Naive B cell (primary cell): ENCODE measurements around the gene TSTD2. TPM values are rescaled to one million over a fixed set of nuclear protein-coding genes. Genes with fewer than 3 reads are reported as not detected.

Experiments used
- ATAC-seq, 2 donors: fragments of 150-1000 bp; cut with Tn5 transposase; 2 replicates each; pipeline ENCODE4 v1.10.0; 2021; ENCODE audit warnings: low read depth in 2 of 2, mild to moderate bottlenecking in 2 of 2, moderate library complexity in 2 of 2
- DNase-seq: peaks from one replicate; pipeline ENCODE4 v3.0.0; 2022
- H3K27ac Mint-ChIP-seq, 6 donors: one replicate each; pipeline ENCODE4 v1.8.0; 2020 to 2022; ENCODE audit warnings: mild to moderate bottlenecking in 6 of 6, mixed read lengths in 6 of 6, moderate library complexity in 5 of 6, inconsistent platforms in 2 of 6
- H3K27me3 Mint-ChIP-seq, 3 donors: one replicate each; pipeline ENCODE4 v1.8.0; 2021 to 2022; ENCODE audit warnings: mixed read lengths in 3 of 3, mild to moderate bottlenecking in 1 of 3
- H3K36me3 Mint-ChIP-seq, 2 donors: one replicate each; pipeline ENCODE4 v1.8.0; 2020 to 2022; ENCODE audit warnings: mixed read lengths in 2 of 2, inconsistent platforms in 1 of 2, mild to moderate bottlenecking in 1 of 2
- H3K4me1 Mint-ChIP-seq, 3 donors: one replicate each; pipeline ENCODE4 v1.8.0; 2020 to 2022; ENCODE audit warnings: mixed read lengths in 3 of 3, inconsistent platforms in 1 of 3, mild to moderate bottlenecking in 1 of 3, moderate library complexity in 1 of 3
- H3K4me3 Mint-ChIP-seq, 8 donors: one replicate each; pipeline ENCODE4 v1.8.0; 2020 to 2022; ENCODE audit warnings: mild to moderate bottlenecking in 8 of 8, mixed read lengths in 8 of 8, moderate library complexity in 8 of 8, inconsistent platforms in 2 of 8
- H3K9me3 Mint-ChIP-seq, 7 donors: one replicate each; pipeline ENCODE4 v1.8.0; 2020 to 2022; ENCODE audit warnings: mixed read lengths in 7 of 7, mild to moderate bottlenecking in 5 of 7, inconsistent platforms in 2 of 7, moderate library complexity in 1 of 7
- polyA plus RNA-seq, 6 donors: library from polyadenylated mRNA; unstranded; fragments of 300-500 nt; fragmentation: Illumina TruSeq; gene quantifications; one replicate each; pipeline ENCODE4 v1.2.3, GENCODE V29; 2021; ENCODE audit warnings: low read depth in 6 of 6

The TSTD2 gene
- polyA plus RNA-seq, 6 donors from 2014 or later: 4.7 to 10.3 (median 7.2) TPM

- Mint-ChIP-seq H3K9me3 (no peaks in the 10 kb centered on the region), H3K27me3 (peaks cover 20 to 39% (median 28%) of the 10 kb centered on the region in 3 donors), H3K36me3 (no peaks in the 10 kb centered on the region), H3K27ac (peak overlapping the region in 1 of 6 donors; percentile 55), H3K4me3 (no peak overlapping the region), H3K4me1 (peaks cover 0 to 4% (median 0%) of the 10 kb centered on the region in 3 donors)
- no peak for ATAC-seq
- DNase-seq: no peak
These were observed 71.7 kb downstream of the TSTD2 start for GRCh38 chr9:97561501-97561900.

- peaks cover 27 to 45% (median 31%) of the 10 kb centered on the region in 3 donors for H3K27me3 Mint-ChIP-seq
- H3K4me1 Mint-ChIP-seq: peaks cover 0 to 4% (median 0%) of the 10 kb centered on the region in 3 donors
- DNase-seq: no peak
- no peaks in the 10 kb centered on the region for H3K36me3 Mint-ChIP-seq
- H3K9me3 Mint-ChIP-seq: no peaks in the 10 kb centered on the region
- no peak overlapping the region for H3K27ac Mint-ChIP-seq
- H3K4me3 Mint-ChIP-seq: peak overlapping the region in 1 of 8 donors; percentile 41
- no peak for ATAC-seq
These were observed 72.3 kb downstream of the TSTD2 start for GRCh38 chr9:97560851-97561250.

DNA sequence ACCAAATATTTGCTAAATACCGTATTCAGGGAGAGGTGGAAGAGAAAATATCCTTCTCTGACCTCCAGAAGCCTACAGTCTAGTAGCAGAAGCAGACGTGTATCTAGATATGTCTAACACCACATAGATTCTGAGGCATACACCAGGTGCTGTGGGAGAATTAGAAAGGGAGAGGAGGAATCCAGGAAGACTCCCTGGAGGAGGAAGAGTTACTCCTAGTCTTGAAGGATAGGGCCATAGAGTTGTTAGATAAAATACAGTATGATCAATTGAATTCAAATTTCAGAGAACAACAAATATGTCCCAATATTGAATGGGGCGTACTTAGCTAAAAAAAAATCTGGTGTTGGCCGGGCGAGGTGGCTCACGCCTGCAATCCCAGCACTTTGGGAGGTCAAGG lies 73.0 kb downstream of the TSTD2 start:
- H3K4me1 Mint-ChIP-seq: peaks cover 0 to 4% (median 0%) of the 10 kb centered on the region in 3 donors
- peaks cover 31 to 42% (median 32%) of the 10 kb centered on the region in 3 donors for H3K27me3 Mint-ChIP-seq
- H3K9me3 Mint-ChIP-seq: no peaks in the 10 kb centered on the region
- no peaks in the 10 kb centered on the region for H3K36me3 Mint-ChIP-seq
- no peak overlapping the region for H3K4me3 Mint-ChIP-seq
- ATAC-seq (no peak), DNase-seq (no peak)
- H3K27ac Mint-ChIP-seq: no peak overlapping the region

DNA sequence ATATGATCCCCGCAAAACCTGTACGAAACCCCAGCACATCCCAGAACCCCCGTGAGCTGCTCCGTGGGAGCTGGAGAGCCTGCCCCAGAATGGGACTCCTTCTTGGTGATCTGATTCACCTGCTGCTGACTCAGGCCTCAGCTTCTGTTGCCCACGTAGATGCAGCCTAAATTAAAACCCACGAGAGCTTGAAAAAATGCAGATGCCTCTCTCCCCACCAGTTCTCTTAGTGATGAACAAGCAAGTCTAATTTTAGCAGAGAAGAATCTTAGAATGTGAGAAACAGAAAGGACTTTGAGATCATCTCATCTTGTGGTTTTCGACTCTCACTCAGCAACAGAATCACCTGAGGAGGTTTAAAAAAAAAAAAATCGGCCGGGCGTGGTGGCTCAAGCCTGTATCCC lies 74.1 kb downstream of the TSTD2 start:
- no peak for DNase-seq

GRCh38 chr9:97558701-97559101 lies 74.5 kb downstream of the TSTD2 start:
- H3K9me3 Mint-ChIP-seq: no peaks in the 10 kb centered on the region
- no peak overlapping the region for H3K4me3 Mint-ChIP-seq
- H3K27ac Mint-ChIP-seq: no peak overlapping the region
- no peak for DNase-seq
- peaks cover 0 to 4% (median 0%) of the 10 kb centered on the region in 3 donors for H3K4me1 Mint-ChIP-seq
- H3K36me3 Mint-ChIP-seq: no peaks in the 10 kb centered on the region
- no peak for ATAC-seq
- peaks cover 32 to 50% (median 45%) of the 10 kb centered on the region in 3 donors for H3K27me3 Mint-ChIP-seq

More for the DNA sequence above, 74.1 kb downstream of the TSTD2 start:
- Mint-ChIP-seq H3K4me1 (peaks cover 0 to 4% (median 0%) of the 10 kb centered on the region in 3 donors), H3K4me3 (no peak overlapping the region), H3K27me3 (peaks cover 32 to 46% (median 41%) of the 10 kb centered on the region in 3 donors), H3K36me3 (no peaks in the 10 kb centered on the region), H3K9me3 (no peaks in the 10 kb centered on the region), H3K27ac (no peak overlapping the region)
- ATAC-seq: no peak

DNA sequence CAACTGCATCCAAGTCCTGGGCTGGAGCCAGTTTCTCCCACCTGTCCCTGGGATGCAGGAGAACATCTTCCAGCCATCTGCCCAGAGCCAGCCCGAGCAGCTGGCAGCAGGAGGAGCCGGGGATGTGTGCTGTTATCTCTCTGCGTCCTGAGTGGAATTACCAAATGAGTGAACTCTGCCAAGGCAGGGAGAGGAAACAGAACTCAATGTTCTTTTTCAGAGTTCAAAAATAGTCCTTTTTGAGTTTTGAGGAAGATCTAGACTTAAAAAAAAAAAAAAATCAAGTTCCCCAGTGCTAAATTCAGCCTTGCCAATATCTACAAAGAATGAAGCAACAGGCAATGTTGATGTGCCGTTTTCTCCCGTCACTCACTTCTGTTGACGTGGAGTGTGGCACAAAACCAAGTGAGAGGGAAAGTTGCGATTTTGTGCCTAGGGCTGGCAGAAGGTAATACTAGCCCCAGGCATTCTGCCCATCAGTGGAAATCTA lies 75.5 kb downstream of the TSTD2 start:
- no peaks in the 10 kb centered on the region for H3K9me3 Mint-ChIP-seq
- peaks cover 31 to 52% (median 47%) of the 10 kb centered on the region in 3 donors for H3K27me3 Mint-ChIP-seq
- DNase-seq: no peak
- no peak overlapping the region for H3K4me3 Mint-ChIP-seq
- no peaks in the 10 kb centered on the region for H3K36me3 Mint-ChIP-seq
- H3K27ac Mint-ChIP-seq: no peak overlapping the region
- no peak for ATAC-seq
- H3K4me1 Mint-ChIP-seq: peaks cover 0 to 4% (median 0%) of the 10 kb centered on the region in 3 donors

GRCh38 chr9:97556721-97557605 lies 76.2 kb downstream of the TSTD2 start:
- ATAC-seq (no peak), DNase-seq (no peak)
- Mint-ChIP-seq H3K27ac (no peak overlapping the region), H3K4me3 (no peak overlapping the region), H3K4me1 (peaks cover 0 to 4% (median 0%) of the 10 kb centered on the region in 3 donors), H3K9me3 (no peaks in the 10 kb centered on the region), H3K36me3 (no peaks in the 10 kb centered on the region), H3K27me3 (peaks cover 37 to 56% (median 54%) of the 10 kb centered on the region in 3 donors)

- Mint-ChIP-seq H3K27ac (peak overlapping the region in 1 of 6 donors; percentile 88), H3K4me3 (no peak overlapping the region), H3K36me3 (no peaks in the 10 kb centered on the region), H3K9me3 (no peaks in the 10 kb centered on the region), H3K27me3 (peaks cover 31 to 55% (median 49%) of the 10 kb centered on the region in 3 donors), H3K4me1 (peaks cover 0 to 4% (median 0%) of the 10 kb centered on the region in 3 donors)
- no peak for ATAC-seq
- DNase-seq: no peak
These were observed 77.0 kb downstream of the TSTD2 start for GRCh38 chr9:97556036-97556720.

- Mint-ChIP-seq H3K9me3 (no peaks in the 10 kb centered on the region), H3K27ac (peak overlapping the region in 1 of 6 donors; percentile 55), H3K36me3 (no peaks in the 10 kb centered on the region), H3K27me3 (peaks cover 30 to 55% (median 52%) of the 10 kb centered on the region in 3 donors), H3K4me1 (peaks cover 0 to 4% (median 0%) of the 10 kb centered on the region in 3 donors), H3K4me3 (no peak overlapping the region)
- no peak for ATAC-seq
- no peak for DNase-seq
These were observed 78.0 kb downstream of the TSTD2 start for GRCh38 chr9:97555164-97555563.

DNA sequence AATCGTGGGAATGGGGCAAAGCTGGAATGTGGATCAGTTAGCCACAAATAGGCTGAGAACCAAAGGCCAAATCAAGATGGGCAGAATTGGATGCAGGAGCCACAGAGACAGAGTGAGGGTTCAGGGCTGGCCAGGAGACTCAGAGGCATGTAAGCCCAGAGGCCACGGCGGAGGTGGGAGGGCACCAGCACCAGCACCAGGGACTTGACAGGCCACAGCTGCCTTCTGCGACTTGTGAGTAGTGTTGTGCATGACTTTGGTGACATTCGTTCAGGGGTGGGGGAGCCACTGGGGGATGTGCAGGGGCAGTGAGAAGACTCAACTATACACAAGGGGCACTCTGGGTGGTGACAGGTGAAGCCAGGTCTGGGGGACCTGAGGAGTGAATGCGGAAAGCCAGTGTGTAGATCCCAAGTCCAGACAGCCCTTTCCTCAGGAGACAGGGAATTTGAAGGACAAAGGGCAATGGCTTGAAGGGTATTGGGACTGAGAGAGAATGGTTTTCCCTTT lies 78.5 kb downstream of the TSTD2 start:
- H3K27me3 Mint-ChIP-seq: peaks cover 28 to 52% (median 51%) of the 10 kb centered on the region in 3 donors
- no peak overlapping the region for H3K27ac Mint-ChIP-seq
- peaks cover 0 to 4% (median 0%) of the 10 kb centered on the region in 3 donors for H3K4me1 Mint-ChIP-seq
- DNase-seq (no peak), ATAC-seq (no peak)
- H3K36me3 Mint-ChIP-seq: no peaks in the 10 kb centered on the region
- H3K4me3 Mint-ChIP-seq: no peak overlapping the region
- no peaks in the 10 kb centered on the region for H3K9me3 Mint-ChIP-seq

DNA sequence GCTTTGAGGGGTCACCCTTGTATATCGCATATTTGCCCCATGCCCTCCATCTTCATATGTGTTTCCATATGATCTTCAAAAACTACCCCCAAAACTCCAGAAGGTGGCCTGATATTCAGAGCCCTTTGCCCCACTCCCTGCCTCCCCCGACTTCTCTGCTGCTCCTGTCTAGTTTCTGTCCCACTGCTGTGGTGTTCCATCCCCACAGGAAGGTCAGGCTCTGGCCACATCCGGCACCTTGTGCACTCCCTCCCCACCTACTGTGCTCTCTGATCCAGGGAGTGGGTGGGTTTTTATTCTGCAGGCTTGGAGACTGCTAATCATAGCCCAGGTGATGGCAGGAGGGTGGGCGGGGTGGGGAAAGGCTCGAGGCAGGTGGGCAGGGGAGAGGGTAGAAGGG lies 79.3 kb downstream of the TSTD2 start:
- H3K36me3 Mint-ChIP-seq: no peaks in the 10 kb centered on the region
- no peak for DNase-seq
- no peak overlapping the region for H3K27ac Mint-ChIP-seq
- H3K27me3 Mint-ChIP-seq: peaks cover 24 to 53% (median 51%) of the 10 kb centered on the region in 3 donors
- peaks cover 0 to 4% (median 0%) of the 10 kb centered on the region in 3 donors for H3K4me1 Mint-ChIP-seq
- H3K9me3 Mint-ChIP-seq: peaks cover 0 to 2% (median 0%) of the 10 kb centered on the region in 7 donors
- no peak overlapping the region for H3K4me3 Mint-ChIP-seq
- ATAC-seq: no peak

DNA sequence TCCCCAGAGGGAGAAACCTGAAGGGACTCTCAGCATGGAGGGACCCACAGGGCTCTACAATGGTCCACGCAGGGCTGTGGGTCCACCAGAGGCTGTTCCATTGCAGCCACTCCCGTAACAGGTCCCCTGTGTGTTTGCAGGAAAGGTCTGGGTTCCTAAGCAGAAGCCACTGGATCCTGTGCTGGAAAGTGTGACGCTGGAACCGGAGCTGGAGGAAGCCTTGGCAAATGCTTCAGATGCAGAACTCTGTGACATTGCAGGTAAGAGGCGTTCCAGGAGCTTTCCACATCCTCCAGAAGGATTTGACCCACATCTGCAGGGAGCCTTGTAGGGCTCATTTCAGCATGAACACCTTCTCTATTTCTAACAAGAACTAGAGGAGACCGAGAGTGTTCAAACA lies 80.0 kb downstream of the TSTD2 start:
- no peaks in the 10 kb centered on the region for H3K36me3 Mint-ChIP-seq
- DNase-seq (no peak), ATAC-seq (no peak)
- H3K4me3 Mint-ChIP-seq: no peak overlapping the region
- peaks cover 0 to 4% (median 0%) of the 10 kb centered on the region in 3 donors for H3K4me1 Mint-ChIP-seq
- H3K27me3 Mint-ChIP-seq: peaks cover 21 to 56% (median 54%) of the 10 kb centered on the region in 3 donors
- H3K9me3 Mint-ChIP-seq: peaks cover 0 to 2% (median 0%) of the 10 kb centered on the region in 7 donors
- H3K27ac Mint-ChIP-seq: no peak overlapping the region

GRCh38 chr9:97551308-97551707 lies 81.9 kb downstream of the TSTD2 start:
- H3K27ac Mint-ChIP-seq: no peak overlapping the region
- ATAC-seq (no peak), DNase-seq (no peak)
- peaks cover 0 to 2% (median 0%) of the 10 kb centered on the region in 7 donors for H3K9me3 Mint-ChIP-seq
- no peak overlapping the region for H3K4me3 Mint-ChIP-seq
- no peaks in the 10 kb centered on the region for H3K4me1 Mint-ChIP-seq
- H3K27me3 Mint-ChIP-seq: peaks cover 20 to 62% (median 56%) of the 10 kb centered on the region in 3 donors
- no peaks in the 10 kb centered on the region for H3K36me3 Mint-ChIP-seq
